IPS DF 4.7 (cell line): Measurements from ENCODE around the gene GALNT18.

Experiments used
- DNase-seq: peaks from one replicate; pipeline ENCODE4 v3.0.0-alpha.2; 2013; ENCODE audit warnings: low spot score; ENCODE audit errors: extremely low read depth

GALNT18 gene

DNA sequence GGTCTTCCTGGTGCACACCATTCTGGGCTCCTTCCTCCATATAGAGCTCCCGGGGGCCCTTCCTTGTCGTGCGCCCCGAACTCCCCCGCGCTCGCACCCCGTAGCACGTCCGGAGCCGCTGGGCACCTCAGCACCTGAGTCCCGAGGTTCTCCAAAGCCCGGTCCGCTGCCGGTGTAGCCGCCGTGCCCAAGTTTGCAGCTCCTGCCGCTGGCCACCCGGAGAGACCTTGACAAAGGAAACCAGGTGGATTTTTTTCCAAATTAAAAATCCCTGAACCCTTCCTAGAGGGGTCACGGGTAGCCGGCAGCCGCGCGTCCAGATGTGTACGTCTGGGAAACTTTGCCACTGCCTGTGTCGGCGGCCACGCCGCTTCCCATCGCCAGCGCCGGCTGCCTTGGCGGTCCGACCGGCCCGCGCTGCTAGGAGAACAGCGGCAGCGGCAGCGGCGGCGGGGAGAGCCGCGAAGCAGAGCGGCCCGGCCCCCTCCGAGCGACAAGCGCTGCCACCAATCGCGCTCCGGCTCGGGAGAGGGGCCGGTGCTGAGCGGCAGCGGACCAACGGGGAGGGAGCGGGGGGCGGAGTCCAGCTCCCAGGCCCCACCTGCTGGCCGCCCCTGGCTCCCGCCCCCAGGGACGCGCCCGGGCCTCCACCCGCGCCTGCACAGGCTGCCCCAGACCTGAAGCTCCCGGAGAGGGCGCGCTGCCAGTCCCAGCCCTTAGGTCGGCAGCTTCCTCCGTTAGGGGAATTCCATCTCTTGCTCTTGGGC is at the start of gene GALNT18:
TSS of gene GALNT18 (minus strand) at position 433 of the 767 bp plus-strand sequence.
- no peak for DNase-seq

DNA sequence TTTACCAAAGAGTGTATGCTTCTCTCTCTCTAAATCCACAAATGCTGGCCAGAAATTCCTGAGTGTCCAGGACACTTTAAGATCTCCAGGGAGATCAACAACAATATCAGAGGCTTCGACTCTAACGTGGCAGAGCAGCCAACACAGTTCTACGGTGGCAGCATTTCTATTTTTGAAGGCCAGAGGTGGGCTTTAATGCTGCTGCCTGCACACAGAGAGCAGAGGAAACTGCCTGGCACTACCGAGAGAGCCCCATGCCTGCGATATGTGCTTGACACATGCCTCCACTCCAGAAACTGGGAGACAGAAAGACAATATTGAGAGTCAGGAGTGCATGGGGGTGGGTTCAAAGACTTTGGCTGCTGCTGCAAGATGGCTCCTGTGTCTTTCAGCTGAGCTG is 48.8 kb upstream of the GALNT18 start:
- DNase-seq = no peak

DNA sequence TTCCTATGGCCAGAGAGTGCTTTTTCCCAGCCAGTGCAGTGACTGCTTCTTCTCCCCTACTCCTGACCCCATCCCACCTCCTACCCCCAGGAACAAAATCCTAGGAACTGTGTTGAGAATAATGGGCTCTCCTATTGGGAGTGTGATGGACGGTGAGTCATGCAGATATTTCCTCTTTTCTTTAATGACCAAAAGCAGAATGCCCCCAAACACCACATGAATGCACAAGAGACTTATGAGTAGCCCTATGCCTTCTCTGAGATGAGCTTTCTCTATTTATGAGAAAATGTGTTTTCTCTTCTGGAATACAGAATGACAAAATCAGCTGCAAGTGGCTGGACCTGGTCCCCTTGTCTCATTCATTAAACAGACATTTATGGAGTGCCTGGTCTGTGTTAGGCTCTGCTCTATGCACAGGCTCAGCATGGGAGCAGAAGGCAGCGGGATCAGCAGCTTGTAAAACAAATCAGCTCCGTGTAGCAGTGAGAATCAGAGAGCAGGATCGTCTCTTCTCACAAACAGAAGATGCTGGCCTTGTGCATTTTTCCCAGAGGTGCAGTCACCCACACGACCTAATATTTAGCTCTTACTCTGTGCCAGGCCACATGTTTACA is 47.5 kb upstream of the GALNT18 start:
- DNase-seq = no peak

DNA sequence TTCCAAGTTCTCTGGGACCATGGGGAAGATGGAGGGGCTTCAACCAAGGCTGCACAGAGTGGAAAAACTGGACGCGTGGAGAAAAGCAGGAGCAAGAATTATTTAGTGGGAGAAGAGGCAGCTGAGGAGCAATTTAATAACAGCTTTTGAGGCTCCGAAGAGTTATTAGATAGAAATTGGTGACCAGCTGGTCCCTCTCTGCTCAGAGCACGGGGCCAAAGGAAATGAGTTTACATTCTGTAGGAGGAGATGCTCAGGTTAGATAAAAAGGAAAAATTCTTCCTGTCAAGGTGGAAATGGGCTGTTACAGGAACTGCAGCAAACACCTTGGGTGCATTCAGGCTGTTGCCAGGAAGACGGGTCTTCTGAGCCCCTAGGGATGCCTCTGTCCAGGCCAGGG is 47.0 kb upstream of the GALNT18 start:
- no peak for DNase-seq

DNA sequence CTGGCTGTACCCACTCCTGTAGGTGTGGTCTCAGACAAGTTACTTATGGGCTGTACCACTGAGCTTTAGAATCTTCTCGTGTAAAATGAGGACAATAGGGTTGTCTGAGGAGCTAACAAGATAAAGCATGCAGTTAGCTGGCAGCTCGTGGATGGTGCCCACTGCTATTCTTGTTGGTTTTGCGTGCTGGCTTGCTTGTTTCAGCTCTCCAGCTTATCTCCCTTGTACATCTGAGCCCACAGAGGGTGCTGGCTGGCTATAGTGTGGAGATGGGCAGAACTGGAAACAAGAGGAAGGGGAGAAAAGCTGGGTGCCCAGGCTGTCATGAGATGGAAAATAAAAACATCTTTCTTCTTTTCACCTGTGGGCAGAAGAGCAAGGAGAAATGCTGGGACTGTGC is 46.5 kb upstream of the GALNT18 start:
- DNase-seq = no peak

DNA sequence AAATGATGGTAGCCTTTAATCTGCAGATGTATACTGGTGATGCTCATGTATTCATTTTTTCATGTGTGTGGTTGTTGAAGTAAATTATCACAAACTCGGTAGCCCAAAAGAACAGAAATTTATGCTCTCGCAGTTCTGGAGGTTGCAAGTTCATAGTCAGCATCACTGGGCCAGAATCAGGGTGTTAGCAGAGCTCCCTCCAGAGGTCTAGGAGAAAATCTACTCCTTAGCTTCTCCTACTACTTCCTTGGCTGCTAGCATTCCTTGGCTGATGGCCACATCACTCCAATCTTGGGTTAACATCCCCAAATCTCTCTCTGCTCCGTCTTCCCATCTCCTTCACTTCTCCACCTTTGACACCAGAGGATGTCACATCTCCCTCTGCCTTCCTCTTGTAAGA is 45.3 kb upstream of the GALNT18 start:
- no peak for DNase-seq

DNA sequence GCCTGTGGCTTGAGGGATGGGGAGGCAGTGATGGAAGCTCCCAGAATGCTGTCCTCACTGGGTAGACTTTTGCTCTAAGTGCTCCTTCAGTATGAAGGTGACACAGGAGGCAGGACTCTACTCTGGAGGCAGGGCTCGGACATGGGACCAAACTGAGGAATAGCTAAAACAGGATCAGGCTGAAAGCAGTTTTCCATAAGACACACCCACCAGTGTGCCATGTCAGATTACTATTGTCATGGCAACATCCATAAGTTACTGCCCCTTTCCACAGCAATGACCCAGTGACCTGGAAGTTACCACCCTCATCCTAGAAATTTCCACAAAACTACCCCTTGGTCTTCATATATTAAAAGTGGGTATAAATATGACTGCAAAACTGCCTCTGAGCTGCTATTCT is 43.6 kb upstream of the GALNT18 start:
- no peak for DNase-seq

DNA sequence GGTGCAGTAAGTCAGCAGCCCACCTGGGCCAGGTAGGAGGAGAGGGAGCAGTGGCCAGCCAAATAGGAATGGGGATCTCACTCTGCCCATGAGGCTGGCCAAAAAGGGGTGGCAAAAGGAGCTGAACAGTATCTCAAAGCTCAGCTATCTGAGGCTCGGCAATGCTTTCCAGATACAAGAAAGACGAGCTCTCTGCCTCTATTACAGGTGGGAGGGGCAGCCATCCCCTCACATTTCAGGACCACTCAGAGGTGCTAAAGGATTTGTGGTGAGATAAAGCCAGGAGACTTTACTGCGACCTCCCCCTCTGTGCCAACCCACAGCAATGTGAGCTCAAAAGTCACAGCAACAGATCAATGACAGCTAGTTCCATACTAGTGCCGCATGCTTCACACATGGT is 42.1 kb upstream of the GALNT18 start:
- no peak for DNase-seq

DNA sequence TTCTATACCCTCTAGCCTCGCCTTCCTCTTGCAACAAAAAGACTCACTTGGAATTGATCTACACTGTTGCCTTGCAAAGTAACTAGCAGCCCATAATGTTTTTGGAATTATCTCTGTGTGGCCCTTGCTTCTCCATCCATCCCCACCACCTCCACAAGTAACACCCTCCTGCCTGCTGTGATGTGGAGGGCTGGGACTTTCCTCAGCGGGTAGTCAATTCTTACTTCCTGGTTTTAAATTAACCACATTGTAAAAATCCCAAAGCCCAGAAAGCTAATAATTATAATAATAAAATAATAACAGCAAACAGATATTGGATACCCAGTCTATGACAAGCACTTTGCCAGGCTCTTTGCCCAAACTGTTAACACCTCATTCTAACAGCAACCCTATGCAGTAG is 40.8 kb upstream of the GALNT18 start:
- no peak for DNase-seq

DNA sequence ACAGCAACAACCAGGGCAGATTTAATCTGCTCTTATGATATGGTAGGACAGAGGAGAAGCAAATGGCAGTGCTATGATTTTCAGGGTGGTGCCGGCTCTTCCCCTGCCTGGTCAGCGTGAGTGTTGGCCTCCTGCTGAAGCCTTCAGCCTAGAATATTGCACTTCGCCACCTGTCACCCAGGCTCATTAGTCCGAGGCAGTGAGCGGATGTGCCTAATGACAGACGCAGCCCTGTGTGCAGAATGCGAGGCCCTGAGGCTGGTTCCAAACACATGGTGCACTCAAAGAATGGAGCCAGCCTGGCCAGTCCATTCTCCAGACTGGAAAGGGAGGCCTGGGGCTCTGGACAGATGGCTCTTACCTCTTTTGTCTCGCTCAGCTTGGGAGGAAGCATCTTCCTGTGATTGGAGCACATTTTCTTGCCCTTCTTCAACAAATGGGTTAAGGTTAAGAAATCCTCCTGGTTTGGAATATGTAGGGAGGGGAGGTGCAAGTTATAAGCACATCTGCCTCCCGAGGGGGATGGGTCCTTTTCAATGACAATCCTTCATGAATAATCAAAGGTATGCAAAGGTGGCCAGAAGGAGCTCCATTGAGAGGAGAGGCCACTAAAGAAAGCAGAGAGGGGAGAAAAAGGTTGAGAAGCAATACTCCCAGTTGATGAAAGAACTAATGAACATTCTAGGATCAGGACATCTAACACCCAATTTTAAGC is 39.7 kb upstream of the GALNT18 start:
- DNase-seq = no peak

DNA sequence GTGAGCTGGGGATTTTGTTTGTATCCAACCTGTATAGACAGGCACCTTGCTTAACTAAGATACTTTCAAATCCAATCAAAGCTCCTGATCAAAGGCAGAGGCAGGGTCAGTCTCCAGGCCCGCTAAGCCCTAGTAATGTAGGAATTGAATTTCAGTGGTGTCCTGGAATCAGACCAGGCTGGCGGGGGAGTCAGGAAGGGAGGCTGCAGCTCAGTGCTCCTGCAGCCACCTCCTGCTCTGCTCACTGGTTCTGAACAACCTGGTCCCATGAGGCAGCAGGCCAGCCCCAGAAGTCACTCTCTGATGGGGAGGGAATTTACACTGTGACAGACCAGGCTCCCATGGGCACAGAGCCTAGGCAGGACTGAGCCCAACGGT is 38.5 kb upstream of the GALNT18 start:
- DNase-seq = no peak

DNA sequence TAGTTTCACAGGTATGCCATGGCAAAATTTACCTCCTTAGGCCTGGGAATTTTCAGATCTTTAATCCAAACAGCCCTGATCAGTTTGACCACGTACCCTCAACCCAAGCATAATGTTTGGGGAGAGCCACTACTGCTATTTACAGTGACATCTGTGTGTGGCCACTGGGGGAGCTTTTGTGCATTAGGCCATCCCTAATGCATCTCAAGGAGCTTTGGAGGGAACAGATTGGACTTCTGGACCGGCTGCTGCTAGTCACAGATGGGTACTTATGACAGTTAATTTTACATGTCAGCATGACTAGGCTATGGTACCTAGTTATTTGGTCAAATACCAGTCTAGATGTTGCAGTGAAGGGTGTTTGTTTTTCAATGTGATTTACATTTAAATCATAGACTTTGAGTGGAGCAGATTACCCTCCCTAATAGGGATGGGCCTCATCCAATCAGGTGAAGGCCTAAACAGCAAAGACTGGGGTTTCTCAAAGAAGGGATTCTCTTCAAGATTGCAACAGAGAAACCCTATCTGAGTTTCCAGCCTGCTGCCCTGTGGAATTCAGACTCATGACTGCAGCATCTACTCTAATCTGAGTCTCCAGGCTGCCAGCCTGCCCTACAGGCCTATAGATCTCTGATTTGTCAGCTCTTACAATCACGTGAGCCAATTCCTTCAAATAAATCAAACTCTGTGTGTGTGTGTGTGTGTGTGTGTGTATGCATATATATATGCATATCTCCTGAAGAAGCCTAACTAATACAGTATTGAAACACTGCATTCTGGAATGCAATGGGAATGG is 38.0 kb upstream of the GALNT18 start:
- DNase-seq = no peak

DNA sequence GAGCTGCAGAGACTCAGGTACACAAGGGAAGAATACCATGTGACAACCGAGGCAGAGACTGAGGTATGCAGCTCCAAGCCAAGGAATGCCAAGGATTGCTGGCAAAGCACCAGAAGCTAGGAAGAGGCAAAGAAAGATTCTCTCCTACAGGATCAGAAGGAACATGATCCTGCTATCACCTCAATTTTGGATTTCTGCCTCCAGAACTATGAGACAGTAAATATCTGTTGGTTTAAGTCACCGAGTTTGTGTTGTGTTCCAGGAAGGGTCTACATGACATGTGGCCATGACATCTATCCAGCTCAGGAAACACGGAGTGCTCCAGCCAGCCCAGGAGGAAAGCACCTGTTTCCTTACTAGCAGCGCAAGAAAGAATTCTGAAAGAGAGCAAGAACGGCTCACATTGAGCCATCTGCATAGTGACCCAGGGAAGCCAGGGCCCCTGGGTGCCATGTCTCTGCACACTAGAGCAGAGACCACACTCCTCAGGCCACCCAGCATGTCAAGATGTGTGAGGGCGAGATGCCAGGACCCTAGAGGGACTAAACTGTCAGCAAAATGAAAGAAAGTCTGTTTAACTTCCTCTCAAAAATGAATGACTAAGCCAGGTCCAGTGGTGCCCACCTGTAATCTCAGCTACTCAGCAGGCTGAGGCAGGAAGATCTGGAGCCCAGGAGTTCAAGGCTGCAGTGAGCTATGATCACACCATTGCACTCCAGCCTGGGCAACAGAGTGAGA is 35.6 kb upstream of the GALNT18 start:
- no peak for DNase-seq

DNA sequence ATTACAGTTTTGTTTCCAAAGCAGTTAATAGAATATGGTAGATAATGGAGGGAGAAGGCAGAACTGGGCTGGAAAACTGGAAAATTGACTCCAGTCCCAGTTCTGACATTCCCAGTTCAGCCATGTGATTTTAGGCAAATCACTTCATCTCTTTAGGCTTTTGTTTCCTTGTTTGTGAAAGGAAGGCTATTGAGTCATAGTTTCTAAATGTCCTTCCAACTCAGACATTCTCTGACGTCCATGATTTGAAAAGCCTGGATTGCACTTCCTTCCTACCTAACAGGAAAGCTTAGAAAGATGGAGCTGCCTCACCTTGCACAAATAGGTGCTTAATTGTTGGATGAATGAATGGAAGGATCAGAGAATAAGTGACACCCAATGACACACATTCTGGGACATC is 19.8 kb upstream of the GALNT18 start:
- DNase-seq = no peak

DNA sequence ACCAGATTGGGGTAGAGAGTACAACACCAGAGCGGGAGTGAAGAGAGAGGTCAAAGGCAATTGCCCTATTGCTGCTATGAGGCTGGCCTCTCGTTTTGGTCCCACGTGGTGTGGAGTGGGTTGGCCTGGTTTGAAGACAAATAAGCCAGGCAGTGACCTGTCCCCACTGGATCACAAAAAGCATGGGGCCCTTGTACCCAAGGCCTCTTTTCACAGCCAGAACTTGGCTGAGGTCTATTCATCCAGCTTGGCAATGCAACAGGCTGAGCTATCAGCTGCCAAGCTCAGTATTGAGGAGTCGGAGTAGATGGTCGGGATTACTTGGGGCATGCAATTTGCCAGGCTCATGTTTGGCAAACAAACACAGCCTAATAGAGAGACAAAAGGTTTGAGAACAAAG is 19.2 kb upstream of the GALNT18 start:
- no peak for DNase-seq

DNA sequence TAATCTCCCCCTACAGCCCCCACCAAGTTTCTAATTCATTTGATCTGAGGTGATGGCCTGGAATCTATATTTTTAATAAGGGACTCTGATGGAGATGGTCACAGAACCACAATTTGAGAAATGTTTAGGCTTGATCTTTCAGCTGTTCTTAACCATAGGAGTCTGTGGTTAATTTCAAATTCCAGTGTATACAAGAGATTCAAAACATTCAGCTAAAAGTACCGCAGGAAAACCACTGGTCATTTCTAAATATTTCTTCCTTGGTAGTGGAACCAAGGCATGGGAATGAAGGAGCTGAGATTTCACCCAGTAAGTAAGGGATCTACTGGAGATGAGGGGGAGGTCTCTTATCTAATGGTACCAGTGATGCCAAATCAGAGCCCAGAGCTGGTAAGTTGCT is 18.3 kb upstream of the GALNT18 start:
- DNase-seq = no peak

DNA sequence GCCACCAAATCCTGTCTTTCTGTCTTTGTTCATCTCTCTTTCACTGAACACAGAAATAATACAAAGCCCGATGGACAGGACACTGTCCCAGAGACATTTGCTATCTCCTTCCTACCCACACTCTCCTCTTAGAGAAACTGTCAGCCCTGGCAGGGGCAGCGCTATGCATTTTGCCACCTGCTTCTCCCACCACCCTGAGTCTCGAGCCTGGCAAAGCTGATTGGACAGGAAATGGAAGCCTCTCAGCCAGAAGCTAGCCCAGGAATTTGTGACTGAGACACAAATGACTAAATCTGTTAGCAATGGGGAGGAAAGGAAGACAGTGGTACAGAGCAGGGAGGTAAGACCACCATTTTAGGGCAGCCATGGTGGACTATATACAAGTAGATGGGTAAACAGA is 14.9 kb upstream of the GALNT18 start:
- no peak for DNase-seq

DNA sequence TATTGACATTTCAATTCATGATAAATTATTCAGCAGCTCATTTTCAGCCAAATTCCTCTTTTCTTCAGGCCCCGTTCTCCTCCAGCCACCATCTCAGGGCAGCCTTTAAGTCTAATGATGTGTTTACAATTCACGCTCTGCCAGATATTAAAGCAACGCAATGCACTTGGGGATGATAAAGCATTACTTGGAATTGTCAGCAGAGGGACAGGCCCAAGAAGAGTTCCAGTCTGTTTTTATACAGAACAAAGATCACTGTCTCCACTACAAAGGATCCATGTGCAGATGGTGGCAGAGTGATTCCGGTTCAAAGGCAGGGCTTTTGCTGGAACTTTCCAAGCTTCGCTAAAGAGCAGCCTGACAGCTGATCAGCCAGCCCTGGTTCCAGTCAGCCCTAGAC is 13.6 kb upstream of the GALNT18 start:
- no peak for DNase-seq

DNA sequence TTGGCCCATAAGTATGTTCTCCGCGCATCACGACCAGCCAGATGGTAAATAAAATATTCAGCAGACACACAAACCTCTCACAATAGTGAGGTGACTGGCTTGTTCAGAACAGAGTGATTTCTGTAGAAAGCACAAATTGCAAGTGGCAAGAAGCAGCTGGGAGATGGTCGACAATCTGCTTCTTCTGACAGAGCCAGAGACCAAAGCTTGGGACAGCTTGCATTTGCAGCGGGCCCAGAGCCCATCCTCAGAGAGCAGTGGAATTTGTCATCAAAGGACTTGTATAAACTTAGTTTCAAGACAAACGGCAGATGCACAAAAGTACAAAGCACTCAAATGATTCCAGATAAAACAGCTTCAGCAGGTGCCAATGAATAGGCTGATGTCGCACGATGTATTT is 7.6 kb upstream of the GALNT18 start:
- DNase-seq = no peak

DNA sequence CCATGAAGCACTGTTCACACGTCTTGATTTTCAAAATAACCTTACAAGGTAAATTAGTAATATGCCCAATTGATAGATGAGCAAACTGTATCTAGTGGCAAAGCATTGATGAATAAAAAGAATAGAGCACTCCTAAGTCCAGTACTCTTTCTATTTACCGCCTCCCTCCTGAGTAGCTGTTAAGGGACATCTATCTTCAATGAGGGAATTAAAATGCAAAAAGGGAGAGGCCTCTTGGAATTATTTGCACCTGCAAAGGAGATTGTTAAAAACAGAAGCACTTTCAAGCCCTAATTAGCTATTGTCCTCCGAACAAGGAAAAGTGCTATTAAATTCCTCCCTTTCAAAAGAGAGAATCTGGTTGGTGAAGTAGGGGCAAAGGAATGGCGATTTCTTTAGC is 6.8 kb upstream of the GALNT18 start:
- DNase-seq = no peak

DNA sequence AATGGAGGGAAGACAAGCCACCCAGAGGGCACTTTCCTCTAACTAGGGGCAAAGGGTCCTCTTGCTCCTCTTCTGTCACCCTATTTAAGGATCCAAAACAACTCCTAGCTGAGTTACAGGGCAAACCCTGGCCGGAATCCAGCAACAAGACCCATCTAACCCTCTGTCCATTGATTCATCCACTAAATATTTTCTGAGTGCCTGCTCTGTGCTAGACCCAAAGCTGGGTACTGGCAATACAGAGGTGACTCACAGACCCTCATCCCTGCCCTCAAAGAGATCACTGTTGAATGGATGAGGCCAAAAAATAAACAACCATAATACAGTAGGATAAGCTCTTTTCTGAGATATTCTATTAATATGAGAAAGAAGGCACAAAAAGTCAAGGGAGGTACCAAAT is 4.3 kb upstream of the GALNT18 start:
- DNase-seq = no peak
